ENCODE data around the gene OLFML1. TPM values are rescaled to one million over a fixed set of nuclear protein-coding genes. Genes with fewer than 3 reads are reported as not detected.

The OLFML1 gene
- polyA plus RNA-seq, 2 of the 4 experiments (the other 2 are of a cell fraction) = not detected

DNA sequence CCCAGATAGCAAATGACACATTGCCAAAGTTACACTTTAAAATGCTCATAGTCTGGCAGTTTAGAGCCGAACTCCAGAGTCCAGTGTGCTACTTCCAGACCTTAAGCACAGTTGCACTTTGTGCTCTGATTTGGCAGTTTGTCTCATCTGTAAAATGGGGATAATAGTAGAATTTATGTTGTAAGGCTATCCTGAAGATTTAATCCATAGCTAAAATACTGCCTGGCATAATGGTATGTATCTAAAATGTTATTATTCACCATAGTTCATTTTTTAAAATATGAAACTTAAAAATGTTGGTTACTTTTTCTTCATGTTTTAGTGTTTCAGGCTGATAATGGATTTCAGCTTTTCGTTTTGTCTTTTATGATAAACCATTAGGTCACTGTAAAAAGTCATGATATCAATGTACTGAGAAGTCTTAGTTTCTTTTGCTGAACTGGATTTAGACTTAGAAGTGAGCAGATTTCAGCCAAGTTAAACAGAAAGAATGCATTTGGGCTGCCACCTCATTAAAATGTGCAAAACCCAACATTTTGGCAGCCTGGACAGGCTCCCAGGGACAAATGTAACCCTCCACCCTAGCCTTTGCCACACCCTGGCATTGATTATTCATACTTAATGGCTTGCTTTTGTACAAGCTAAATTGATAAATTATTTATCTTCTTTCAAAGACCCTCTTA, 933 bp downstream of the OLFML1 start:
- H3K9me3 ChIP-seq = no peaks in the 10 kb centered on the region
- no peak overlapping the region for H3K4me3 ChIP-seq
- no peak for DNase-seq (ENCODE audit: low read depth in 1 of 2, low spot score in 1 of 2)
- ChIA-PET POLR2A (no interaction called here), CTCF (interaction anchor here (0.7 kb wide), 1 partner anchor 208 kb away, joined by 4 read pairs; no protein-coding TSS in a partner anchor)
- peaks cover 6% of the 10 kb centered on the region; the same call in 1 of the 3 replicates for H3K4me1 ChIP-seq
- H3K27ac ChIP-seq = no peak overlapping the region
- 47% methylated on average over 2 of the region's 2 CpGs for WGBS (ENCODE audit: missing lambda C conversion rate)
- TF ChIP-seq SMC3 (IDR thresholded peaks at IDR 0.05) (no peak), KDM1A (IDR thresholded peaks at IDR 0.05; ENCODE audit: low read depth) (no peak), PHF8 (IDR thresholded peaks at IDR 0.05; ENCODE audit: borderline replicate concordance, low read depth) (no peak), ZC3H11A (IDR thresholded peaks at IDR 0.05) (no peak), RFX5 (IDR thresholded peaks at IDR 0.05) (no peak)
- TF ChIP-seq, protein P1, sequence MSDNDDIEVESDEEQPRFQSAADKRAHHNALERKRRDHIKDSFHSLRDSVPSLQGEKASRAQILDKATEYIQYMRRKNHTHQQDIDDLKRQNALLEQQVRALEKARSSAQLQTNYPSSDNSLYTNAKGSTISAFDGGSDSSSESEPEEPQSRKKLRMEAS (IDR thresholded peaks at IDR 0.05) = no peak
- ATAC-seq = no peak
- peak; percentile 61 for FAIRE-seq
- H3K4me2 ChIP-seq = no peak overlapping the region

DNA sequence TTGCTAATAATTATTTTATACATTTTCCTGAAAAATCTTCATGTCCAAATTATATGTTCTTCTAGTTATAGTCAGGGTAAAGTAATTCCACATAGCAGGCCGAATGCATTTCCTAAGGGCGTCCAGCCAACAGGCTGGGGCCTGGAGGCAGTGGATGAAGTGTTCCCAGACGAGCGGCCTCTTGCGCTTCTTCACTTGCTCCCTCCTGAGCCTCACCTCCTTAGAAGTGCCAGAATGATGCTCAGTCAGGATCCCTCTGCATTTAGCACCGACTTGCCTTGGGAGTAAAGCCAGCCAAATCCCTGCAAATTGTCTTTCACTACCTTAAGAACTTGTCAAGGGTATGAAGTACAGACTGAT, 1.5 kb downstream of the OLFML1 start:
- H3K4me1 ChIP-seq = peaks cover 6% of the 10 kb centered on the region; the same call in 1 of the 3 replicates
- WGBS (ENCODE audit: missing lambda C conversion rate) = 48% methylated on average over 6 of the region's 6 CpGs
- FAIRE-seq = no peak
- ChIA-PET CTCF (no interaction called here), POLR2A (no interaction called here)
- no peak overlapping the region for H3K4me2 ChIP-seq
- ATAC-seq = no peak
- no peaks in the 10 kb centered on the region for H3K9me3 ChIP-seq
- H3K4me3 ChIP-seq = no peak overlapping the region
- H3K27ac ChIP-seq = no peak overlapping the region
- TF ChIP-seq, protein P2, sequence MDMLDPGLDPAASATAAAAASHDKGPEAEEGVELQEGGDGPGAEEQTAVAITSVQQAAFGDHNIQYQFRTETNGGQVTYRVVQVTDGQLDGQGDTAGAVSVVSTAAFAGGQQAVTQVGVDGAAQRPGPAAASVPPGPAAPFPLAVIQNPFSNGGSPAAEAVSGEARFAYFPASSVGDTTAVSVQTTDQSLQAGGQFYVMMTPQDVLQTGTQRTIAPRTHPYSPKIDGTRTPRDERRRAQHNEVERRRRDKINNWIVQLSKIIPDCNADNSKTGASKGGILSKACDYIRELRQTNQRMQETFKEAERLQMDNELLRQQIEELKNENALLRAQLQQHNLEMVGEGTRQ (IDR thresholded peaks at IDR 0.05) = no peak
- TF ChIP-seq POLR2AphosphoS2 (conservative IDR thresholded peaks at IDR 0.05; ENCODE audit: low read length) = no peak
- DNase-seq (ENCODE audit: low read depth in 1 of 2, low spot score in 1 of 2) = no peak

DNA sequence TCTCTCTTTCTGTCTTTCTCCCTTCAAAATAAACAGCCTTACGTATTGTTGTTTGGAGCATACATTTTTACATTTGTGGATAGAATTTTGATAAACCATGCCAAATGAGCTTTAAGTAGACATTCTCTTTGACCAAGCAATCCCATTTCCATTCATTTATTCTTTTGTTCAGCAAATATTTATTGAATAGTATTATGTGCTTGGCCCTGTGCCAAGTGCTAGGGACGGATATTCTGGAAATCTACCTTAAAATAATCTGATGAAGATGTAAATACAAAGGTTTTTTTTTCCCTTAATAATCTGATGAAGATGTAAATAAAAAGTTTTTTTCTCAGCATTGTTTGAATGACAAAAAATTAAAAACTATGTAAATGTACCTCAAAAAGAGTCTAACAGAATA, 2.1 kb downstream of the OLFML1 start:
- H3K4me1 ChIP-seq = peaks cover 6% of the 10 kb centered on the region; the same call in 1 of the 3 replicates
- no peak overlapping the region for H3K4me2 ChIP-seq
- DNase-seq (ENCODE audit: low read depth in 1 of 2, low spot score in 1 of 2) = no peak
- ChIA-PET POLR2A (no interaction called here), CTCF (no interaction called here)
- 51% methylated on average over 2 of the region's 2 CpGs for WGBS (ENCODE audit: missing lambda C conversion rate)
- H3K27ac ChIP-seq = no peak overlapping the region
- ATAC-seq = no peak
- H3K9me3 ChIP-seq = no peaks in the 10 kb centered on the region
- H3K4me3 ChIP-seq = no peak overlapping the region
- TF ChIP-seq, protein P3, sequence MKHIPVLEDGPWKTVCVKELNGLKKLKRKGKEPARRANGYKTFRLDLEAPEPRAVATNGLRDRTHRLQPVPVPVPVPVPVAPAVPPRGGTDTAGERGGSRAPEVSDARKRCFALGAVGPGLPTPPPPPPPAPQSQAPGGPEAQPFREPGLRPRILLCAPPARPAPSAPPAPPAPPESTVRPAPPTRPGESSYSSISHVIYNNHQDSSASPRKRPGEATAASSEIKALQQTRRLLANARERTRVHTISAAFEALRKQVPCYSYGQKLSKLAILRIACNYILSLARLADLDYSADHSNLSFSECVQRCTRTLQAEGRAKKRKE (CRISPR knock-in tag; IDR thresholded peaks at IDR 0.05; ENCODE audit: low read depth) = no peak
- TF ChIP-seq RAD21 (conservative IDR thresholded peaks at IDR 0.05 in 1 of 2, IDR thresholded peaks at IDR 0.05 in 1 of 2) = no peak
- FAIRE-seq = no peak

DNA sequence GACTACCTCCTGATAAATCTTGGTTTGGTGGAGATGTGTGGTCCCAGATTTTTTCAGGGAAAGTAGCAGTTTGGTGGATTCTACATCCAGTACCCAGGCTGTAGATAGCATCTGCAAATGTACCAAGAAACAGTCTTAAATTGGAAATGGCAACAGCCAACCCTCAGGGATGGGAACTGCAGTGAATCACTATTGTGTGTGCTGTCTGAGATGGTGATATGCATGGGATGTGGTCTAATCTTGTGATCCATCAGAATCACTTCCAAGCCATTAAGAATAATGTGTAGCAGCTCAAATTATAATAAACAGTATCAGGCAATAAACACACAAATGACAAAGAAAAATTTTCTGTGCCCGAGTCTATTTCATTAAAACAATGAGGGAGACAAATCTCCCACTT, 3.4 kb downstream of the OLFML1 start:
- no peak overlapping the region for H3K4me2 ChIP-seq
- H3K9me3 ChIP-seq = no peaks in the 10 kb centered on the region
- H3K4me1 ChIP-seq = peaks cover 6% of the 10 kb centered on the region; the same call in 1 of the 3 replicates
- FAIRE-seq = no peak
- WGBS (ENCODE audit: missing lambda C conversion rate) = 5% methylated on average over 1 of the region's 1 CpG
- ChIA-PET CTCF (no interaction called here), POLR2A (no interaction called here)
- TF ChIP-seq HOXB13 (CRISPR knock-in tag; IDR thresholded peaks at IDR 0.05; ENCODE audit: low read depth) (no peak), CHD4 (IDR thresholded peaks at IDR 0.05; ENCODE audit: borderline replicate concordance) (no peak), BHLHE40 (IDR thresholded peaks at IDR 0.05; ENCODE audit: low read depth, low read length) (no peak), POLR2AphosphoS2 (conservative IDR thresholded peaks at IDR 0.05; ENCODE audit: low read length) (no peak), RAD21 (conservative IDR thresholded peaks at IDR 0.05 in 1 of 2, IDR thresholded peaks at IDR 0.05 in 1 of 2) (no peak), HEYL (CRISPR knock-in tag; IDR thresholded peaks at IDR 0.05) (no peak), RFX5 (IDR thresholded peaks at IDR 0.05) (no peak), HDAC2 (IDR thresholded peaks at IDR 0.05) (no peak), NR3C1 (IDR thresholded peaks at IDR 0.05) (no peak)
- TF ChIP-seq, protein P3 (CRISPR knock-in tag; IDR thresholded peaks at IDR 0.05; ENCODE audit: low read depth) = no peak
- TF ChIP-seq, protein P4, sequence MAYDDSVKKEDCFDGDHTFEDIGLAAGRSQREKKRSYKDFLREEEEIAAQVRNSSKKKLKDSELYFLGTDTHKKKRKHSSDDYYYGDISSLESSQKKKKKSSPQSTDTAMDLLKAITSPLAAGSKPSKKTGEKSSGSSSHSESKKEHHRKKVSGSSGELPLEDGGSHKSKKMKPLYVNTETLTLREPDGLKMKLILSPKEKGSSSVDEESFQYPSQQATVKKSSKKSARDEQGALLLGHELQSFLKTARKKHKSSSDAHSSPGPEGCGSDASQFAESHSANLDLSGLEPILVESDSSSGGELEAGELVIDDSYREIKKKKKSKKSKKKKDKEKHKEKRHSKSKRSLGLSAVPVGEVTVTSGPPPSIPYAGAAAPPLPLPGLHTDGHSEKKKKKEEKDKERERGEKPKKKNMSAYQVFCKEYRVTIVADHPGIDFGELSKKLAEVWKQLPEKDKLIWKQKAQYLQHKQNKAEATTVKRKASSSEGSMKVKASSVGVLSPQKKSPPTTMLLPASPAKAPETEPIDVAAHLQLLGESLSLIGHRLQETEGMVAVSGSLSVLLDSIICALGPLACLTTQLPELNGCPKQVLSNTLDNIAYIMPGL (CRISPR knock-in tag; IDR thresholded peaks at IDR 0.05; ENCODE audit: borderline replicate concordance) = no peak
- TF ChIP-seq, protein P5, sequence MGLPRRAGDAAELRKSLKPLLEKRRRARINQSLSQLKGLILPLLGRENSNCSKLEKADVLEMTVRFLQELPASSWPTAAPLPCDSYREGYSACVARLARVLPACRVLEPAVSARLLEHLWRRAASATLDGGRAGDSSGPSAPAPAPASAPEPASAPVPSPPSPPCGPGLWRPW (IDR thresholded peaks at IDR 0.05) = no peak
- H3K27ac ChIP-seq = no peak overlapping the region
- no peak overlapping the region for H3K4me3 ChIP-seq
- no peak for DNase-seq (ENCODE audit: low read depth in 1 of 2, low spot score in 1 of 2)
- ATAC-seq = no peak
